Measurements from ENCODE around the gene PRKG1.
"Not testable (repeated sequence)": the region's sequence is repeated elsewhere in the genome, so short reads cannot be mapped to it uniquely, and the experiment has no call there.

Gene PRKG1

DNA sequence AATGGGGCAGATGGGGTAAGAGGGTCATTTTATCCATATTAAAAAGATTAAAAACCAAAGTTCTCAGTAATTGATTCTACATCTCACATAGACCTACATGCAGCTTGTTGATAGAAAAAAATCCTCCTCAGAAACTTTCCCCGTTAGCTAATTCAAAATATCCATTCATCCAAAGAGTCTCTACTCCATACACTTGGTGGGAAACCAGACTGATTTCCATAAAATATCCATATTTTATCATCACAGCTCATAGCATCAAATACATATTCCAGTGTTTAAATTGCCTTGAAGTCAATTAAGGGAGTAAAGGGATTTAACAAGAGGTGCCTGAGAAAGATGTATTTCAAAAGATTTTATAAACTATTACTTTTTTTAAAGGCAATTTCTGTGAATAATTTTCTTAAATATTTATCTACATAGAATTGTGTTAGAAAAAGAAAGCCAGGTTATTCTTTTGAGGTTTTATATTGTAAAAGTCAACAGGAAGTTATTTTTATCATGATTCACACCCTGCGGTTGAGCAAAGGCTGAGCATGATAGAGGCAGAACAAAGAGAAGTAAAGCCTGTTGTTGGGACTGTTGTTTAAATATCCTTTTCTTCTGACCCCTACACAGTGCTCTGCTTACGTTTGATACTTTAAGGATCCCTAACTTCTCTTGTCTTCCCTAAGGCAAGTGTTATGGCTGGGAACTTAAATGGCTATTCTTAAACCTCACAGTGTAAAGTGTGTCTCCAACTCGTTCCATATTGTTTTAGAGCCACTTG, 266.7 kb downstream of the PRKG1 start:
- DNase-seq: no peak

DNA sequence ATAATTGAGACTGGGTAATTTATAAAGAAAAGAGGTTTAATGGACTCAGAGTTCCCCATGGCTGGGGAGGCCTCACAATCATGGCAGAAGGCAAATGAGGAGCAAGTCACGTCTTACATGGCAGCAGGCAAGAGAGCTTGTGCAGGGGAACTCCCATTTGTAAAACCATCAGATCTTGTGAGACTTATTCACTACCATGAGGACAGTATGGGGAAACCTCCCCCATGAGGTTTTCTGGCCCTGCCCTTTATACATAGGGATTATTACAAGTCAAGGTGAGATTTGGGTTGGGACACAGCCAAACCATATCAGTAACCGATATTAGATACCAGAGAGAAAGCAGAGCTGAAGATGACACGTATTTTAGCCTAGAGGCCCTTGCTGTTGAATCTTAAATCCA, 267.5 kb downstream of the PRKG1 start:
- DNase-seq: not testable (repeated sequence)

DNA sequence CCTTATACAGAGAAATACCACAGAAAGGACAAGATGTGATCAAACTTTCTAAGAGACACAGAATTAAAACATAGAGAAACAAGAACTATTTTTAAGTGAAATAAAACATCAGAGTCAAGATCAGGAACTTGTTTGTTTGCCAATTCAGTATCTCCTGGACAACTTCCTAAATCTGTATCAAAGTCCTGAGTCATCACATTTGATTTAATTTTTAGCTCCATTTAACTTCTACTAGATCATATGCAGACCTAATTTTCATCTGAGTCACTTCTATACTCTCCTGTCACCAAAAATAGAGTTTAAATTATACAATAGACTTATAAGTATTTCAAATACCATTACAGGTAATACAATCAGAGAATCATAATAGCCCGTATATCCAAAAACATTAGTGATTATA, 268.1 kb downstream of the PRKG1 start:
- DNase-seq: no peak

DNA sequence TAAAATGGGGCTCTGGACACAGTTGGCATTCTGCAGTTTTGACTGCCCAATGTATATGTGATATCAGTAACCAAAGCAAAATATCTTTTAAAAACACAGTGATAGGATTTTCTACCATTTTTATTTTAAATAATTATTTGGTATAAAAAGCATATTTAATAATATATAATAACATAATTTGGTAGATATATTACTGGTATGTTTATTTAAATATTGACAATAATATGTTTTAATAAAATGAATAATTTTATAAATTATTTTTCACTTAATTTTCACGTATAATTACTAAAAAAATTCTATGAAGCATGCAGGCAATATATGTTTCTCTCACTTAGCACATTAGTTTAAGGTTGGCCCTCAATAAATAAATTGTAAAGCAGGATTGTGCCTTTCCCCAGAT, 269.1 kb downstream of the PRKG1 start:
- DNase-seq: no peak

DNA sequence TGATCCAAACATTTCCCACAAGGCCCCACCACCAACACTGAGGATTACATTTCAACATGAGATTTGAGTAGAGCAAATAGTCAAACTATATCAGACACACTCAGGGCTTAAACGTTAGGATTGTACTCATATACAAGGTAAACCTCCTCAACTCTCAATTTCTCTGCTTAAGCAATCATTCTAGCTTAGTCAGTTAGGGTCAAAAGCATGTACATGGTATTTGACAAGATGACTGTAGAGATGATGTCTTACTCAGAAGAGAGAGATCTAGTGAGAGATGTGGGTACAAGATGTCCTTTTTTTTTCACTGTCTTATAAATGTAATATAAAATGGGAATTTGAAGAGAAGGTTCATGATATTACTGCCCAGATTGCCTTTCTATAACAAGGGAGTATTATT, 270.1 kb downstream of the PRKG1 start:
- DNase-seq: no peak

DNA sequence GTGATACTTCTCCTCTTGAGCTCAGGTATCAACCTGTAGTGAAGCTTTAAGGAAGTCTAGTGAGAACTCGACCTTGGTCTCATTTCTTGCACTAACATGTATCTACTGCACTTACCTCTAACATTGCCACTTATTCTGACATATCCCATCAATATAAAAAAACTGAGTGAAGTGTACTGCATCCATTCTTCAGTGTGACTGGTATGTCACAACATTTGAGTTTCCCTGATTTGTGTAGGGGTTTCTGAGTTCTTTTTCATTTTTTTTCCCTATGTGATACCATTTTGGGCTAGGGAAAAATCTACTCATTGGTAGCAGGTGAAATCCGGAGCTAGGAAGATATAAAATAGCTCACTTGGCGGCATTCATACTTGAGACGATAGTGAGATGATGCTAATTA, 274.3 kb downstream of the PRKG1 start:
- no peak for DNase-seq

DNA sequence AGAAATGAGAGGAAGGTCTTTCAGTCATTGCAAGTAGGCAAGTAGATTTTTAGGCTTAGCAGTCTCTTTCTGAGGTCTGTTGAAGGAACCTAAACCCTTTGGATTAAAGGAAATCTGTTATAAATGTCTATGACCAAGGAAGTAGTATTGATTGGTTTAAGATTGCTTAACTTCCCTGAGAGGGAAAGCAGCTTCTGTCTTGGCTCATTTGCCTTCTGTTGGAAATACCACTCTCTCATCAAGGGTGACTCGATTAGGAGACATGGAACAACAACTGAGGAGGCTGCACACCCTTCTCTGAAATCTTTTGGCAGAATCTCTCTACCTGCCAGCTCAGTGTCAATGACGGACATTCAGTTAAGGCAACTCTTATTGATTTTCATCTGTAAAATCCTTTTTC, 282.9 kb downstream of the PRKG1 start:
- no peak for DNase-seq

DNA sequence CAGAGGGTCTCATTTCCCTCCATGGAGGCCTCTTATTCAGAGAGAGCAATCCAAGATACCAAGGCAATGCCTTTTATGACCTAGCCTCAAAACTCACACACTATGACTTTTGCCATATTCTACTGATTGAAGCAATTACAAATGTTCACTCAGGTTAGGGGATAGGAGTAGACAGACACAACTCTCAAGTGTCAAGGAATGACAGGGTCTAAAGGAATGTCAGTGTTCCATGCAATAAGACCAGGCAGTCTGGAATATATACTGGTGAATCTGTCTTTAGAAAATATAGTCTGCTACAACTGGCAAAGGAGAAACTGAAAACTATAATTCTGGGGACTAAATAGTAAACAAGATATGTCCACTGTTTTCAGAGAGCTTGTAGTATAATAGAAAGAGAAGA, 283.9 kb downstream of the PRKG1 start:
- DNase-seq: no peak

DNA sequence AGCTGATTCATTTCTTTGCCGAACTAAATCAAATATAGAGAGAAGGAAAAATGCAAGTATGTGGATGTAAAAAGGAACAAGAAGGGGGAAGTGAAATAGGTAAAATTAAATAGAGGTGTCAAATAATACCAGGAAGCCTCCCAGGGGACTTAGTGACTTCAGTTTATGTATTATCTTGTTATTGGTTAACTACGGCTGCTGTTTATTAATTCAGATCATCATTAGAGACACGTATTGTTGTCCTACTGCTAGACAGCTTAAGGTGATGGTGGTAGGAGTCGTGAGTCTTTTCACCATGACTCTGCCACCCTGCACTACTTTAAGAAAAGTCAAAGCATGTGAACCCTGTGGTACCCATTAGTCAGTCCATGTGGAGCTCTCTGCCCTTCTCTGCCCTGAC, 289.1 kb downstream of the PRKG1 start:
- no peak for DNase-seq

DNA sequence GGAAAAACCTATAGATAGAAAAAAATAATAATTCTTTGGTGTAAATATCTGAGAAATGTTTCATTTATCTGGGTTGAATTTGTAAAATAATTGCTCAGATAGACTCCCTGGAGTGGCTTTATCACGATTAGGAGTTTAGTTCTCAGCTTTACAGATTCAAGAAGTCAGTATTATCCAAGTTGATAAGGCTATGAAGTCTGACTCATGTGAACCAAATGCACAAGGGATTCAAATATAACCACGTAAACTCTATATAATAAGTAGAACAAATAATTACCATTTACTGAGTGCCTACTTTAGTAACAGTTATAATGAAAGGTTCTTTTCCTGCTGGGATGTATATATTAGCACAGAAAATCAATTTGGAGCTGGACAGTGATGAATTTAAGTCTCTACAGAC, 290.4 kb downstream of the PRKG1 start:
- DNase-seq: no peak

DNA sequence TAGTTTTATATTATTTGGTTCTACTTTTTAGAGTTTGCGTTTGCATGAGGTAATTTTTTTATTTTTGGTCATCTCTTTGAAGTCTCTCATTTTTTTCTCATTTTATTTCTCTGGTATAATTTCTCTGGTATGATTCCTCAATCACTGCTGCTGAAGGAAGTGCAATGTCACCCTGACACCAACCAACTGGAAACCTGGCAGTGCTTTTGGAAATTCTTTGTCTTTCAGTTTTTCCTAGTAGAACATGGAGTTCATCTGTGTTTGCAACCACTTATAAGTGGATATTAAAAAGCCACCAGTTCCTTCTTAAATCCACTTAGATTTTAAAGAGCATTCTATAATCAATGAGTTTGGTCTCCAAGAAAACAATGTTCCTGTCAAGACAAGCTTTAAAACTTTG, 291.8 kb downstream of the PRKG1 start:
- DNase-seq: no peak

DNA sequence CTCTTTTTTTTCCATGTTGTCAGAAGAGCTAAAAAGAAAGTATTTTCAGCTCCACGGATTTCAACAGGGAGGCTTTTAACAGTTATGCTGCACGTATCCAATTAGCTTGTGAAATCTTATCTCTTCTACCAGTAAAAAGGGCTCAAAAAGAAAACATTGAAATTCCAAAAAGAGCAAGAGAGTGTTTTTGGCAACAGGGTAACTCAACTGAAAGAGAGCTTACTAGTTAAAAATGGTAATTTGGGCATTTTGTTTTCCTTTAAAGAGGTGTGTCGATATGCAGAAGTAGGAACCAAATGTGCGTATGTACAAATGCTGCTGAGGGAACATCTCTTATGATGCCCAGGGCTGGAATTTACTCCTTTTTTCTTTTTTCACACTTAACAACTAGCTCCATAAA, 292.8 kb downstream of the PRKG1 start:
- no peak for DNase-seq

DNA sequence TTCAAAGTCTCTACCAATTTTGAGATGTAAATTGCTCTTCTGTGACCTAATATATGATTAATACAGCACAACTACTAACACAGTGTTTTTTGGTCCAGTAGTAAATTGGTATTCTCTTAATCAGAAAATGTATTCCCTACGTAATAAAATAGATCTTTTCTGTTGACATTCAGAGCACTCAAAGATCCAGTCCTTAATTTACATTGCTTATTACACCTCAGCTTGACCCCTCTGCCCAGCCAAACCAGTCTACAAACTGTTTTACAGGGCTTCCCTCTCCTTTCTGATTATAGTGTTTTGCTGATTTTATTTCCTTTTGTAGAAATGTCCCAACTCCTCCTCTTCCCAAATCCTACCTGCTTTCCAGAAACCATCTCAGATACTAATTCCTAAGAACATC, 293.4 kb downstream of the PRKG1 start:
- DNase-seq: no peak

DNA sequence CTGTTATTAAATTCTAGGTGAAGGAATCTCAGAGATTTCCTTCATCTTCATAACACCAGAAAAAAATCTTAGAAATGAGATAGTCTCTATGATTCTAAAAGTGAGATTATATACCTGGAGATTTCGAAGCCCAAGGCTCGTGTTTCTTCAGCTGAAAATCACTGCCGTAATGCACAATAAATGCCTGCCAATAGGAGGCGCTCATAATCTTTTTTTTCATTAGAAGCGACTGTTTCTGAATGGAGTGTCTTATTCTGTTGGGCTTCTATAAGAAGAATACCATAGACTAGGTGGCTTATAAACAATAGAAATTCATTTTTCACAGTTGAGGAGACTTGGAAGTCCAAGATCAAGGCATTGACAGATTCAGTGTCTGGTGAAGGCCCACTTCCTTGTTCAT, 294.7 kb downstream of the PRKG1 start:
- DNase-seq: no peak

DNA sequence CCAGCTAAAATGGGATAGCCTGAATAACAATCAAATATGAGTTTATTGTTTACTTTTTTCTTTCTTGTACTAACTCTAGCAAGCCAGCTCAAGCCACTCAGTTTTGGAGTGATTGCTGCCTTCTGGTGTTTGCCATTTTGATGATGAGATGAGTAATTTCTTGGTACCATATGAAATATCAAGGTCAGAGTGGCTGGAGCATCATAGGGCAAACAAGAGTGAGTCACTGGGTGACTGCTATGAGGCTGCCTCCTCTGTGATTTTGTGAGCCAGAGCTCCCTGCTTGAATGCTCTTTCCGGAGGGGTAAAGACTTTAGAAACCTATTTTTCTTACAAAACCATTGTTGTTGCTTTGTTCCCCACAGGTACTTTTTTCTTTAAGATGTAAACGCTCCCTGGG, 295.6 kb downstream of the PRKG1 start:
- DNase-seq: no peak

DNA sequence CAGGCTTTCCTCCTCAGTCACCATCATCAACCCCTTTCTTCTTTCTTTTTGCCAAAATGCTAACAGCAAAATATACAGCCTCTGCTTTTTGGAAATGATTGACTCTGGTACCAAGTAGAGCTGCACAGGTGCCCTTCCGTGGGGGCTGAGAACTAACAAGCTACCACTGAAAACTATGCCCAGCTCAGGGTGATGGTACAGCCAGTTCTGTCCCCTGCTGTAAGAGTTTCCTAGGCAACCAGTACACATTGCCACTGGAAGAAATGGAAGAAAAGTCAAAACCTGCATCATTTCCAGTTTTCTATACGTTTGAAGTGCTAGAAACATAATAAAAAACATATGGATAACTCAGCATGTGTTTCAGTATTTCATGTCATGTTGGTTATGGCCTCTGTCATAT, 297.5 kb downstream of the PRKG1 start:
- no peak for DNase-seq

DNA sequence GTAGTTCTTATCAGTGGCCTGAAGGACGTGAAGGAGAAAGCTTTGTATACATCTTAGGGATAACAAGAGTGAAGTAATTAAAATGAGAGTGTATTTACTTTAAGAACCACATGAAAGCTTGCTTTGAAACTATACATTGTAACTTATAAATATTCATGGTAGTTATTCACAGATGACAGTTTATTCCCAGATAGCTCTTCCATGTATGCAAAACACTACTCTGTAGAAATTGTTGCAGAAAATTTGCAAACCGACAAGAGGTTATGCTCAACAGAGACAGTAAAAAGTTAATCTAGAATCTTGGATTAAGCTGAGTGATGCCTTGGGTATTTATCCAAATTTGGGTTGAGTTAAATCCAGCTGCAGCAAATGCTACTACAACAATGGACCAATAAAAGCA, 301.5 kb downstream of the PRKG1 start:
- DNase-seq: no peak

DNA sequence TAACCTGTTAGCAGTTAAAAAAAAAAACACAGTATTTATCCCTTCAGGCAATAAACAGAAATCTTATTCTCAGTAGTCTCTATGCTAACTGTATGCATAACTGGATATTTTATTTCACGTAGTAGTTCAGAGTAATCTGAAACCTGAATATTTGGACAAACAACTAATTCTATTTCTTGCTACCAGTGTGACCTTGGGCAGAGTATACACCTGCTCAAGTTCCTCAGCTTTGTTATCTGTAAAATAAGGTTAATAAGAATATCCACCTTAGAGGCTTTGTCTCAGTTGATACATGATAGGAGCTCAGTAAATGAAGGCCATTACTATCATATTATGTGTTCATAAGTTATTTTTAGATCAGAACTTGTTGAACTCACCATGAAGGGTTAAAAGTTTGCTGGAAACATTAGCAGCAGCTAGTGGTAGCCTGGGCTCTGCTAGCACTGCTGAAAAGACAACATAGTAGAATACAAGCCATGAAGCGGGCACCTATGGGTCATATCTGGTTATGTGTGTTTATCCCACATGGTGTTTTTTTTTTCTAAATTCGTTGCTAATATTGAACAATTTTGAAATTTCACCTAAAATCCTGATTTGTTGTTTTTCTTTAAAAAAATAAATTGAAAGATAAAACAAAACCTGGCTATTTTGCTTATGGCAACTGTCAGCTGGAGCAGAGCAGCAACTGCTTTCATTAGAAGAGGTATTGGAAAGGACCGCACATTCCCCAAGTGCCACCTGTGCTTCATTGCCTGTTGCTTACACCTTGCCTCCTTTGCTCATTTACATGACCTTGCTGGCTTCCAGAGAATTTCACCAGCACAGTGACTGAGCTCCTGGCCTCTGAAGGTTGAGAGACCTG, 303.0 kb downstream of the PRKG1 start:
- DNase-seq: no peak

DNA sequence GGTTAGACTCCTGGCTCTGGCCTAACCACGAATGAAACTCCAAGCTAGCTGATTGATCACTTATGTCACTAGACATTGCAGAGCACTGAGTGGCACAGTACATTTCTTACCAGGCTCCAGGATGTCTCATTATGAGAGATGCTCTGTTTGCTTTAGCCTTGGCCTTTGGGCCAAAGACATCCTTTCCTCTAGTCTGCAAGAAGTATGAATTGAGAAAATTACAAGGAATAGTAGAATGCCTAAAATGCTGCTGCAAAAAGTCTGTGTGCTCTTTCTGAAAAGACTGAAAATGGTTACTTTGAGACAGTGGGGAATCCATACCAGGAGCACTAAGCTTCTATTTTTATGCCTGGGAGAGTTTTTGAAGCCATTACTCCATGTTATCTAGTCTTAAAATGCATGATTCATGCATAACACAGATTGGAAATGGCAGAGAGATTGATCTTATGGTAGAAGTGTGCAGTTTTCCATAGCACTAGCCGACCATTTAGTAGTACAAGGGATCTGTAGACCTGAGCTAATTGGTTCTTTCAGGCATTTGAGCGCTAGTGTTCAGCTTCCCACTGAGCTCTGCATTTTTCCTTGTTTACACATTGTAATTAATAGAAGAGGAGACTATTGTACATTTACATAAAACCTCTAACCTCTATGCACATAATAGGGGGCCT, 303.8 kb downstream of the PRKG1 start:
- DNase-seq: no peak

DNA sequence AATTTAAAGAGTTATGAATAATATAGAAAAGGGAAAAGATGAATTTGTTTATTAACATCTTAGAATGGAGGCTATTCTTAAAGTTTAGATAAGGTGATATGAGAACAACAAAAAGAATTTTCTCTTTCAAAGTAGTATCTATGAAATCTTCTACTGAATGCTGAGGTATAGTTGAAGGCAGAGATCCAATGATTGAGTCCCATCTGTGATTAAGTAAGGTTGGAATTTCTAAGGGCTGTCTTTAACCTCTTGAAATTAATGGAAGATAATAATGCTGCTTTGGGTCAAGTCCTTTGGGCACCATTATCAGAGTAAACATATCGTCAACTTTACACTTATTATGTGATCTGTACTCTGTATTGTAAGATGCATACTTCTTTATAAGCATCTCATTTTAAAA, 307.9 kb downstream of the PRKG1 start:
- no peak for DNase-seq

DNA sequence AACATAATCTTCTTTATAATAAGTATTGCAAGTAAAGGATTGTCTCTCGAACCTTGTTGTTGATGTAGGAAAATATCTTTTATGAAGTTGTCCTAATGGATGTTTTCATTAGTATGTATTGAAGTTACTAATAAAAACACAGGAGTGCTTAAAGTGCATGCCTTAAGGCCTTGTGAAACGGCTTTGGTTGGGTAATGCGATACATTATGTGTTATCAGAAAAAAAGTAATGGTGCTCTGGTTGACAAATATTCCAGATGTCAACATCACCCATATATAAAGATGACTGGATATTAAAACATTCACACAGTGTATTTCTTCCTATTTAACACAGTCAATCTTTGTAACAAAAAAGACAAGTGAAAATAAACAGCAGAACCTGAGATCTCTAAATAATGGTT, 310.7 kb downstream of the PRKG1 start:
- DNase-seq: no peak

DNA sequence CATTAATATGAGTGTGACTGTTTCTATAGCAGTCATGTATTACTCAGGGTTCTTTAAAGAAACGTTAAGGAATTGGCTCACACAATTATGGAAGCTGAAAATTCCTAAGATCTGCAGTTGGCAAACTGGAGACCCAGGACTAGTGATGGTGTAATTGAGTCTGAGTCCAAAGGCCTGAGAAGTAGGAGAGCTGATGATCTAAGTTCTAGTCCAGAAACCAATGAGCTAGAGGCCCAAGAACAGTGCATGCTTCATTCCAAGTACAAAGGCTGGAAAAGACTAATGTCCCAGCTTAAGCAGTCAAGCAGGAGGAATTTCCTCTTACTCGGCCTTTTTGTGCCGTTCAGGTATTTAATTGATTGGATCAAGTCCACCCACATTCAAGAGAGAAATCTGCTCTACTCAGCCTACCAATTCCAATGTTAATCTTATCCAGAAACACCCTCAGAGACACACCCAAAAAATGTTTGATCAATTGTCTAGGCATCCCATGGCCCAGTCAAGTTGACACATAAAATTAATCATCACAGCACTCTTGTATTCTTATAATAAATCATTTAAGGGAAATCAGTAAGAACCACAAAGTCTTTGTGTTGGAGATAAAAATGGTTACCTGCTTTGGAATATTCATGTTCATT, 312.1 kb downstream of the PRKG1 start:
- DNase-seq: no peak

All from effector CD4-positive, alpha-beta T cell (primary cell).